ENCODE data around the gene FAM110A.

The FAM110A gene

DNA sequence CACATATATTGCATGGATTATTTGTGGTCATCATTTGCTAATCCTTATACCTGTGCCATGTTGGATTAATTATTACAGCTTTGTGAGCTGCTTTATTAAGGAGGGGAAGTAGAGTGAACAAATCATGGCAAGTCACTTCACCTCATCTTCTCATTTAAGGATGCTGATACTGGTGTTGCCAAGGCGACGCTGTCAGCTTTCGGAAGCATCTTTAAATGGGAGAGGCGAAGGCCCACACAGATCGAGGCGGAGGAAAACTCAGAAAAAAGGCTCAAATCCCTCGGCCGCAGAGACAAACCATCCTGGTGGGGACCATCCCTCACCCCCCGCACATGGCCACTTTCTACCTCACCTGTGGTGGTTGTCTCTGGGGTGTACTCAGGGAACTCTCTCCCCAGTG is 34.8 kb downstream of the FAM110A start:
- TF ChIP-seq, protein P1, sequence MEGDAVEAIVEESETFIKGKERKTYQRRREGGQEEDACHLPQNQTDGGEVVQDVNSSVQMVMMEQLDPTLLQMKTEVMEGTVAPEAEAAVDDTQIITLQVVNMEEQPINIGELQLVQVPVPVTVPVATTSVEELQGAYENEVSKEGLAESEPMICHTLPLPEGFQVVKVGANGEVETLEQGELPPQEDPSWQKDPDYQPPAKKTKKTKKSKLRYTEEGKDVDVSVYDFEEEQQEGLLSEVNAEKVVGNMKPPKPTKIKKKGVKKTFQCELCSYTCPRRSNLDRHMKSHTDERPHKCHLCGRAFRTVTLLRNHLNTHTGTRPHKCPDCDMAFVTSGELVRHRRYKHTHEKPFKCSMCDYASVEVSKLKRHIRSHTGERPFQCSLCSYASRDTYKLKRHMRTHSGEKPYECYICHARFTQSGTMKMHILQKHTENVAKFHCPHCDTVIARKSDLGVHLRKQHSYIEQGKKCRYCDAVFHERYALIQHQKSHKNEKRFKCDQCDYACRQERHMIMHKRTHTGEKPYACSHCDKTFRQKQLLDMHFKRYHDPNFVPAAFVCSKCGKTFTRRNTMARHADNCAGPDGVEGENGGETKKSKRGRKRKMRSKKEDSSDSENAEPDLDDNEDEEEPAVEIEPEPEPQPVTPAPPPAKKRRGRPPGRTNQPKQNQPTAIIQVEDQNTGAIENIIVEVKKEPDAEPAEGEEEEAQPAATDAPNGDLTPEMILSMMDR (IDR thresholded peaks at IDR 0.05; ENCODE audit: low read depth, low read length, missing control alignments), result no peak
- DNase-seq (ENCODE audit: low read depth), result no peak
- no peak overlapping the region for H3K4me3 ChIP-seq (ENCODE audit: low read depth, low read length)
- in situ Hi-C loops (cut with HindIII; ENCODE audit: low sequenced_read_pairs), result no loop called here

DNA sequence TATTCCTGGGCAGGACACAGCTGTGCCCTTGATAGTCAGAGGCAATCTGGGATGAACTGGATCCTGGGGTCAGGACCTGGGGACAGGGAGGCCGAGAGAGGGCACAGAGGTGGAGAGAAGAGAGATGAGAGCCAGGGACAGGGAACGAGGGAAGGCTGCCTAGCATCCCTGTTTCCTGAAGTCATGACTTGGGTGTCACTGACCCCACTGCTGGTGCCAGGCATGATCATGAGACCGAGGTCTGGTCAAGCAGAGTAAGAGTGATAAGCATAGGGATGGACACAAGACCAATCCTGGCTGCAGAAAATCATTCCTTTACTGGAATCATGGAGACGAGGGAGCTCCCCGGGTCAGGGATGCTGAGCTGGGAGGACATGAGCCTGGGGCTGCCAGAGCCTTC is 36.1 kb downstream of the FAM110A start:
- DNase-seq (ENCODE audit: low read depth), result no peak
- H3K4me3 ChIP-seq (ENCODE audit: low read depth, low read length), result no peak overlapping the region
- TF ChIP-seq, protein P1 (IDR thresholded peaks at IDR 0.05; ENCODE audit: low read depth, low read length, missing control alignments), result no peak
- in situ Hi-C loops (cut with HindIII; ENCODE audit: low sequenced_read_pairs), result no loop called here

DNA sequence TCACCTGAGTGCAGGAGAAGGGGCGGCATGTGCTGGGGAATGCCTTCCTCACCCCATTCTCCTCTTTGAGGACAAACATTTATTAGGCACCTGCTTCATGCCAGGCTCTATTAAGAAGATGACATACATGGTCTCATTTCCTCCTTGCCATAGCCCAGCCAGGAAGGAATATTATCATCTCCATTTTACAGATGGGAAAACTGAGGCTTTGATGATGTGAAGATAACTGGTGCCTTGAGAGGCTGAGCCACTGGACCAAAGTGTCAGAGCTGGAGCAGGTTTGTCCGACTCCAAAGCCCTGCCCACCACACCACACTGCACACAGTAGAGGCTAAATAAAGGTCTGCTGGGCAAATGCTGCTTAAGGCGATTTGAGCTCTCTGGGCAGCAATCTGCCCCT is 37.2 kb downstream of the FAM110A start:
- in situ Hi-C loops (cut with HindIII; ENCODE audit: low sequenced_read_pairs), result no loop called here
- TF ChIP-seq, protein P1 (IDR thresholded peaks at IDR 0.05; ENCODE audit: low read depth, low read length, missing control alignments), result no peak
- no peak for DNase-seq (ENCODE audit: low read depth)
- no peak overlapping the region for H3K4me3 ChIP-seq (ENCODE audit: low read depth, low read length)

DNA sequence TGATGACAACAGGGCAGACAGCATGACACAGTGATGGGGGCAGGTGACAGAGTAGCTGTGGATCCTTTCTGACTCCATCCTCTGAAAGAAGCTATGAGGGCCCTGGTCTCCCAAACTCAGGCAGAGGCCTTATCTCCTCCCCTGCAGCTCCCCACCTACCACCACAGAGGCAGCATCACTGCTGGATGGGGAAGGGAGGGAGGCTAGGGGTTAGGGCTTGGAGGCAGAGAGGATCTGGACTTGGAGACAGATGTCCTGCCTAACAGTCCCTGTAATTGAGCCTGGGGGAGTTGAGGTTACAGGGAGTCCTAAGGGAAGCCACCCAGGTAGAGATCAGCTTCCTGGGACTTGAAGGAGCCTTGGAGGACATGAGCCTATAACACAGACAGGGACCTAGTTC is 37.9 kb downstream of the FAM110A start:
- TF ChIP-seq, protein P1 (IDR thresholded peaks at IDR 0.05; ENCODE audit: low read depth, low read length, missing control alignments), result no peak
- no peak overlapping the region for H3K4me3 ChIP-seq (ENCODE audit: low read depth, low read length)
- in situ Hi-C loops (cut with HindIII; ENCODE audit: low sequenced_read_pairs), result no loop called here
- no peak for DNase-seq (ENCODE audit: low read depth)

DNA sequence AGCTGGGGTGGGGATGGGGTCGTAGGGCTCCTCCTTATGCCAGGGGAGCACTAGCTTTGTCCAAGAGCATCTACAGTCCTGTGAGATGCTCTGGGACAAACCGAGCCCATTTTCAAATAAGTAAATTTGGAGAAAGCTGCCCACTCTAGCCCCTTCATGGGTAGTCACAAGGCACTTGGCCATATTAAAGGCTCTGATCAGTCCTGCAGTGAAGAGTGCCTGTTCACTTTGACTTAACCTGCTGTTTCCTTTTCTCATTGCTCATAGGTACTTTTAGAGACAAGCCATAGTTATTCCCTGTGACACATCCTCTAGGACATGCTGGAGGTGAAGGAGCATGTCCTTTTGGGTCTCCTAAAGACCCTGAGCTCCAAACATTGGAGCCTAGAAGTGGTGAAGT is 38.4 kb downstream of the FAM110A start:
- TF ChIP-seq, protein P1 (IDR thresholded peaks at IDR 0.05; ENCODE audit: low read depth, low read length, missing control alignments), result no peak
- H3K4me3 ChIP-seq (ENCODE audit: low read depth, low read length), result no peak overlapping the region
- DNase-seq (ENCODE audit: low read depth), result no peak
- in situ Hi-C loops (cut with HindIII; ENCODE audit: low sequenced_read_pairs), result no loop called here

DNA sequence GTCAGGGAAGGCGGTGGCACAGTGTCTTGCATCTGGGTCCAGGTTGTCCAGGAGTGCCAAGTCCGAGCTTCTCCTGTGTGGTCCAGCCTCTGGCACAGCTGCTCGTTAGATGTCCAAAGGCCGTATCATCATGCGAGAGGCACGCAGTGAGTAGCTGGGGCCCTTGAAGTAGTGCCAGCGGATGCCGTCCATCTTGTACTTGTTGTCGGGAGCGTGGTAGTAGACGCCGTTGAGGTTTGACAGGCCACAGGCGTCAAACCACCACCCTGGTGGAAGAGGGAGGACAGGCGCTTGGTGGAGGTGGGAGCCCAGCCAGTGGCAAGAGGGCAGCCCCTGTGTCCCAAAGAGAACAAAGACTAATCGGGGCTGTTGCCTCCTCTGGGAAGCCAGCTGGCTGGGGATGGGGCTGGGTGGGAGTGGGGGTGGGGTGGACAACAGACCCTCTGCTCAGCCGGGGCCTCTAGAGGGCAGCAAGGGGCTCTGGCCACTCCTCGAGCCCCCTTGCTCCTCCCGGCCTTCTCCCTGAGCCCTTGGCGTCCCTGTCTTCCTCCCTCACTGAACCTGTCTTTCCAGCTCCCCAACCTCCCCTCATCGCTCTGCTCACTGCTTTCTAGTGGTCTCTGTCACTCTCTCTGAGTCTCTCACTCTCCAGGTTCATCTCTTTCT is 39.5 kb downstream of the FAM110A start:
- in situ Hi-C loops (cut with HindIII; ENCODE audit: low sequenced_read_pairs), result no loop called here
- TF ChIP-seq, protein P1 (IDR thresholded peaks at IDR 0.05; ENCODE audit: low read depth, low read length, missing control alignments), result no peak
- H3K4me3 ChIP-seq (ENCODE audit: low read depth, low read length), result no peak overlapping the region
- no peak for DNase-seq (ENCODE audit: low read depth)

All from astrocyte of the cerebellum (primary cell).